ENCODE data around the gene CD247.

DNA sequence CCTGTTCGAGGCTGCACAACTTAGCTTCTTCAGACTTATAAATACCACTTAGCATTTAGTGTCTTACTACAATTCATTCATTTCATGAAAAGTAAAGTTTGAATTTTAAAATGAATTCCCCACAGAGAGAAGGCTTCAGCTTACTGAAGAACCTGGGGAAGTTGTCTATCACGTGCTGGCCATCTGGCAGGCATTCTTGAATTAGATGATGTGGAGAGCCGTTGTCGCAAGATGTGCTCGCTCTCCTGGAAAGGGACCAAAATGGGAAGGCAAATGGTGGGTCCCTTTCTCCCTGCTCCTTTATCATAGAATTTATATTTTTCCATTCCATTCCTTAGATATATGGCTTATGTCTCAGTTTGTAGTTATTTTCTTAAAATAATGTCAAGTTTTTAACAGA is 90.5 kb downstream of the CD247 start:
- TF ChIP-seq, protein P1, sequence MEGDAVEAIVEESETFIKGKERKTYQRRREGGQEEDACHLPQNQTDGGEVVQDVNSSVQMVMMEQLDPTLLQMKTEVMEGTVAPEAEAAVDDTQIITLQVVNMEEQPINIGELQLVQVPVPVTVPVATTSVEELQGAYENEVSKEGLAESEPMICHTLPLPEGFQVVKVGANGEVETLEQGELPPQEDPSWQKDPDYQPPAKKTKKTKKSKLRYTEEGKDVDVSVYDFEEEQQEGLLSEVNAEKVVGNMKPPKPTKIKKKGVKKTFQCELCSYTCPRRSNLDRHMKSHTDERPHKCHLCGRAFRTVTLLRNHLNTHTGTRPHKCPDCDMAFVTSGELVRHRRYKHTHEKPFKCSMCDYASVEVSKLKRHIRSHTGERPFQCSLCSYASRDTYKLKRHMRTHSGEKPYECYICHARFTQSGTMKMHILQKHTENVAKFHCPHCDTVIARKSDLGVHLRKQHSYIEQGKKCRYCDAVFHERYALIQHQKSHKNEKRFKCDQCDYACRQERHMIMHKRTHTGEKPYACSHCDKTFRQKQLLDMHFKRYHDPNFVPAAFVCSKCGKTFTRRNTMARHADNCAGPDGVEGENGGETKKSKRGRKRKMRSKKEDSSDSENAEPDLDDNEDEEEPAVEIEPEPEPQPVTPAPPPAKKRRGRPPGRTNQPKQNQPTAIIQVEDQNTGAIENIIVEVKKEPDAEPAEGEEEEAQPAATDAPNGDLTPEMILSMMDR (IDR thresholded peaks at IDR 0.05): no peak
- no peak for TF ChIP-seq POLR2A (IDR thresholded peaks at IDR 0.05)

All from testis (tissue), 2 donors.